H1 (cell line): ENCODE data around the gene PRR20C. TPM values are rescaled to one million over a fixed set of nuclear protein-coding genes. Genes with fewer than 3 reads are reported as not detected.

Experiments used
- CTCF ChIA-PET: fragments of 300-600 bp; sonication (Branson Sonifier 250); formaldehyde crosslinking; loops from one replicate; lab custom pipeline; 2021; ENCODE audit not compliant: partially characterized antibody; lab: Charles Lee
- POLR2A ChIA-PET: fragments of 300-600 bp; sonication (Branson Sonifier 250); formaldehyde crosslinking; loops from one replicate; lab custom pipeline; 2021; ENCODE audit warnings: inconsistent platforms; ENCODE audit not compliant: partially characterized antibody; lab: Charles Lee
- DNase-seq, 2 experiments: peaks; one replicate each; pipeline versions ENCODE4 v3.0.0 to v3.0.0-alpha.2; 2010 to 2022; ENCODE audit warnings: low spot score in 2 of 2, low read depth in 1 of 2, mixed read lengths in 1 of 2
- FAIRE-seq: peaks from 2 replicates; lab custom pipeline; 2011; peaks lifted over from hg19 to GRCh38; lab: Jason Lieb, UNC
- H2AFZ ChIP-seq: 2 replicates; pipeline ENCODE4 v1.8.1; 2012; ENCODE audit warnings: low read length, inconsistent platforms
- H2AK5ac ChIP-seq: 2 replicates; pipeline ENCODE4 v1.6.1; 2013; ENCODE audit warnings: low read depth, low read length
- H2BK120ac ChIP-seq: replicated peaks from 2 replicates; pipeline ENCODE3; 2013; ENCODE audit warnings: low read depth, low read length, inconsistent platforms
- H2BK12ac ChIP-seq: 2 replicates; pipeline ENCODE4 v1.6.1; 2013; ENCODE audit warnings: low read depth, low read length
- H2BK15ac ChIP-seq: 2 replicates; pipeline ENCODE4 v1.6.1; 2013; ENCODE audit warnings: low read length
- H2BK20ac ChIP-seq: 2 replicates; pipeline ENCODE4 v1.6.1; 2013; ENCODE audit warnings: low read length
- H2BK5ac ChIP-seq: 2 replicates; pipeline ENCODE4 v1.6.1; 2013; ENCODE audit warnings: low read depth, low read length
- H3K14ac ChIP-seq: 2 replicates; pipeline ENCODE4 v1.6.1; 2013; ENCODE audit warnings: inconsistent platforms; ENCODE audit not compliant: insufficient read length
- H3K18ac ChIP-seq: 2 replicates; pipeline ENCODE4 v1.6.1; 2013; ENCODE audit warnings: low read length; ENCODE audit errors: extremely low read depth
- H3K23ac ChIP-seq: 2 replicates; pipeline ENCODE4 v1.6.1; 2013; ENCODE audit warnings: inconsistent platforms; ENCODE audit not compliant: insufficient read length
- H3K23me2 ChIP-seq: 2 replicates; pipeline ENCODE4 v1.6.1; 2013; ENCODE audit warnings: low read depth, low read length
- H3K27ac ChIP-seq: 2 replicates; pipeline ENCODE4 v1.6.1; 2011; ENCODE audit warnings: low read depth, low read length, inconsistent platforms
- H3K27me3 ChIP-seq, 4 experiments: replicated peaks in 1 of 4; 1 replicate in 1 of 4; 2 replicates in 3 of 4; pipeline versions ENCODE4 v1.6.1 to v1.8.1; 2011 to 2013; ENCODE audit warnings: low read length in 3 of 4, mild to moderate bottlenecking in 3 of 4, inconsistent platforms in 2 of 4, mixed read lengths in 2 of 4, moderate library complexity in 1 of 4; ENCODE audit not compliant: control insufficient read depth in 3 of 4, insufficient read depth in 3 of 4; ENCODE audit errors: extremely low read depth in 1 of 4
- H3K36me3 ChIP-seq, 4 experiments: 2 replicates each; pipeline versions ENCODE4 v1.6.1 to v1.8.1; 2011 to 2013; ENCODE audit warnings: mild to moderate bottlenecking in 4 of 4, low read length in 3 of 4, moderate library complexity in 2 of 4, control low read depth in 1 of 4, inconsistent platforms in 1 of 4; ENCODE audit not compliant: insufficient read depth in 4 of 4, control insufficient read depth in 2 of 4
- H3K4ac ChIP-seq: replicated peaks from 2 replicates; pipeline ENCODE3; 2013; ENCODE audit warnings: low read length, low read depth, mixed read lengths, inconsistent platforms; ENCODE audit not compliant: insufficient read length
- H3K4me1 ChIP-seq, 4 experiments: replicated peaks in 1 of 4; 1 replicate in 1 of 4; 2 replicates in 3 of 4; pipeline versions ENCODE4 v1.6.1 to v1.8.1; 2011 to 2013; ENCODE audit warnings: low read length in 3 of 4, inconsistent platforms in 2 of 4, mixed read lengths in 1 of 4; ENCODE audit not compliant: insufficient read depth in 4 of 4, control insufficient read depth in 3 of 4
- H3K4me2 ChIP-seq, 2 experiments: 2 replicates each; pipeline versions ENCODE4 v1.6.1 to v1.8.1; 2011 to 2013; ENCODE audit warnings: low read depth in 2 of 2, low read length in 2 of 2, control low read depth in 1 of 2, inconsistent platforms in 1 of 2, mild to moderate bottlenecking in 1 of 2; ENCODE audit not compliant: insufficient read depth in 1 of 2
- H3K4me3 ChIP-seq, 4 experiments: fragments of 200-600, 300-600 bp in 1 of 4; sonication (generic), shearing (Covaris generic), sonication (Bioruptor Twin) in 1 of 4; 2 replicates each; pipeline versions ENCODE4 v1.5.1 to v1.8.1; 2011 to 2016; ENCODE audit warnings: low read length in 4 of 4, low read depth in 3 of 4, control low read depth in 2 of 4, inconsistent platforms in 2 of 4, mild to moderate bottlenecking in 2 of 4, mixed read lengths in 1 of 4, moderate library complexity in 1 of 4; ENCODE audit not compliant: insufficient read depth in 2 of 4; ENCODE audit errors: extremely low read depth in 1 of 4
- H3K56ac ChIP-seq: replicated peaks from 2 replicates; pipeline ENCODE3; 2013; ENCODE audit warnings: low read depth, mild to moderate bottlenecking, mixed read lengths, low read length, inconsistent platforms; ENCODE audit not compliant: insufficient read length
- H3K79me1 ChIP-seq: 2 replicates; pipeline ENCODE4 v1.6.1; 2013; ENCODE audit warnings: low read depth, low read length, control low read depth
- H3K79me2 ChIP-seq, 2 experiments: 2 replicates each; pipeline versions ENCODE4 v1.6.1 to v1.8.1; 2012 to 2013; ENCODE audit warnings: low read length in 2 of 2, mild to moderate bottlenecking in 2 of 2, inconsistent platforms in 1 of 2; ENCODE audit not compliant: insufficient read depth in 2 of 2, control insufficient read depth in 1 of 2
- H3K9ac ChIP-seq, 4 experiments: replicated peaks in 1 of 4; 1 replicate in 1 of 4; 2 replicates in 3 of 4; pipeline versions ENCODE4 v1.6.1 to v1.8.1; 2011 to 2013; ENCODE audit warnings: low read depth in 3 of 4, low read length in 3 of 4, control low read depth in 2 of 4, mild to moderate bottlenecking in 2 of 4, moderate library complexity in 2 of 4, inconsistent platforms in 1 of 4; ENCODE audit errors: extremely low read depth in 1 of 4
- H3K9me3 ChIP-seq, 2 experiments: 2 replicates each; pipeline versions ENCODE4 v1.6.1 to v1.8.1; 2012 to 2013; ENCODE audit warnings: mild to moderate bottlenecking in 2 of 2, moderate library complexity in 2 of 2, control low read depth in 1 of 2, inconsistent platforms in 1 of 2, low read depth in 1 of 2, low read length in 1 of 2, mixed read lengths in 1 of 2; ENCODE audit not compliant: insufficient read depth in 2 of 2
- H4K20me1 ChIP-seq, 2 experiments: replicated peaks in 1 of 2; 2 replicates each; pipeline versions ENCODE3 to v1.8.1; 2011 to 2013; ENCODE audit warnings: inconsistent platforms in 2 of 2, low read length in 2 of 2, mild to moderate bottlenecking in 1 of 2; ENCODE audit not compliant: insufficient read depth in 2 of 2, control insufficient read depth in 1 of 2
- H4K5ac ChIP-seq: 2 replicates; pipeline ENCODE4 v1.6.1; 2013; ENCODE audit warnings: low read length, low read depth, mixed read lengths, inconsistent platforms; ENCODE audit not compliant: insufficient read length
- H4K8ac ChIP-seq: 2 replicates; pipeline ENCODE4 v1.8.0; 2013; ENCODE audit warnings: mild to moderate bottlenecking, moderate library complexity, low read length, inconsistent platforms; ENCODE audit not compliant: insufficient read depth; ENCODE audit errors: extremely low read depth
- H4K91ac ChIP-seq: replicated peaks from 2 replicates; pipeline ENCODE3; 2013; ENCODE audit warnings: low read length, mixed read lengths, inconsistent platforms; ENCODE audit not compliant: insufficient read length
- BRCA1 ChIP-seq: IDR thresholded peaks from 2 replicates; pipeline ENCODE4 v1.6.1; 2012; ENCODE audit warnings: low read depth, low read length, improper control_type of control experiment
- CBX5 ChIP-seq: fragments of 300-800, 300-1000 bp; sonication (generic); IDR thresholded peaks from 2 replicates; pipeline ENCODE4 v1.7.1; 2016; ENCODE audit warnings: antibody characterized with exemption, low read length, low read depth
- CBX8 ChIP-seq: fragments of 300-800, 300-1000 bp; sonication (generic); IDR thresholded peaks from 2 replicates; pipeline ENCODE4 v1.7.1; 2016; ENCODE audit warnings: low read depth, low read length, borderline replicate concordance
- CHD1 ChIP-seq: IDR thresholded peaks from 2 replicates; pipeline ENCODE4 v1.6.1; 2012; ENCODE audit warnings: low read depth, low read length, improper control_type of control experiment
- CHD2 ChIP-seq: IDR thresholded peaks from 2 replicates; pipeline ENCODE4 v1.6.1; 2012; ENCODE audit warnings: low read length, improper control_type of control experiment
- EP300 ChIP-seq, 2 experiments: IDR thresholded peaks; 1 replicate in 1 of 2; 2 replicates in 1 of 2; pipeline ENCODE4 v1.6.1; 2011 to 2012; ENCODE audit warnings: low read depth in 2 of 2, low read length in 2 of 2, mild to moderate bottlenecking in 2 of 2, borderline replicate concordance in 1 of 2, inconsistent platforms in 1 of 2, moderate library complexity in 1 of 2
- FOSL1 ChIP-seq: IDR thresholded peaks from 2 replicates; pipeline ENCODE4 v1.6.1; 2011; ENCODE audit warnings: mild to moderate bottlenecking, low read depth, low read length, moderate library complexity; ENCODE audit not compliant: insufficient read depth
- KDM5A ChIP-seq: fragments of 200-600 bp; IDR thresholded peaks from 2 replicates; pipeline ENCODE4 v1.7.1; 2012; ENCODE audit warnings: mild to moderate bottlenecking, low read length, inconsistent platforms, mixed read lengths
- NRF1 ChIP-seq: IDR thresholded peaks from 2 replicates; pipeline ENCODE4 v1.6.1; 2011; ENCODE audit warnings: mild to moderate bottlenecking, low read depth, low read length, improper control_type of control experiment
- RNF2 ChIP-seq: fragments of 200-900, 300-1000 bp; sonication (generic); IDR thresholded peaks from 2 replicates; pipeline ENCODE4 v1.7.1; 2016; ENCODE audit warnings: borderline replicate concordance, low read depth, mild to moderate bottlenecking, antibody characterized with exemption, low read length; ENCODE audit not compliant: poor library complexity, severe bottlenecking; ENCODE audit errors: missing control alignments
- RXRA ChIP-seq: IDR thresholded peaks from 2 replicates; pipeline ENCODE4 v1.6.1; 2011; ENCODE audit warnings: low read depth, mild to moderate bottlenecking, low read length, moderate library complexity; ENCODE audit not compliant: insufficient read depth
- SP1 ChIP-seq: IDR thresholded peaks from 2 replicates; pipeline ENCODE4 v1.6.1; 2011; ENCODE audit warnings: low read depth, low read length
- SP2 ChIP-seq: IDR thresholded peaks from 2 replicates; pipeline ENCODE4 v1.6.1; 2012; ENCODE audit warnings: mild to moderate bottlenecking, low read length, inconsistent platforms
- SUZ12 ChIP-seq: fragments of 200-600 bp; sonication (generic); IDR thresholded peaks from 2 replicates; pipeline ENCODE4 v1.6.1; 2012; ENCODE audit warnings: mild to moderate bottlenecking, inconsistent platforms, low read length, moderate library complexity, mixed read lengths
- WGBS, 2 experiments: shearing (Covaris generic) in 1 of 2; methylation state at CpG; one replicate each; pipeline versions ENCODE4 v1.1.6 to v1.1.7; 2013 to 2015; ENCODE audit warnings: low lambda C conversion rate in 2 of 2, mixed read lengths in 2 of 2, inconsistent platforms in 1 of 2, low coverage in 1 of 2, missing lambda C conversion rate in 1 of 2; ENCODE audit not compliant: insufficient replicate concordance in 2 of 2, insufficient coverage in 1 of 2, insufficient read length in 1 of 2; ENCODE audit errors: extremely low coverage in 1 of 2, missing lambda C conversion rate in 1 of 2; 5-methylcytosine and 5-hydroxymethylcytosine counted together
- polyA plus RNA-seq, 7 experiments: library from polyadenylated mRNA; depleted of rRNA in 3 of 7; stranded (reverse) in 5 of 7; unstranded in 2 of 7; fragments of >200 nt in 5 of 7; fragments of 200-250 nt in 2 of 7; gene quantifications; 1 replicate in 5 of 7; 2 replicates in 1 of 7; 4 replicates in 1 of 7; pipeline versions ENCODE4 v1.2.1 to v1.2.3, GENCODE V29; 2011 to 2013; ENCODE audit warnings: missing spikeins in 2 of 7, mixed read lengths in 2 of 7
- total RNA-seq: library from RNA; stranded (reverse); fragmentation: NEBNext Ultra II Directional; extraction: Animal tissue kit (Norgen Biotek cat#: 25700); gene quantifications from 2 replicates; pipeline ENCODE4 v1.2.1, GENCODE V29; 2021
- TF ChIP-seq, protein P1 (sequence below): IDR thresholded peaks from 2 replicates; pipeline ENCODE4 v1.6.1; 2011; ENCODE audit warnings: low read depth, mild to moderate bottlenecking, low read length; ENCODE audit not compliant: insufficient read depth

Gene PRR20C
- total and polyA plus RNA-seq, 2 of the 8 experiments (the other 6 are each of a cell fraction or from before 2014, with no cell fraction given), result not detected

GRCh38 chr13:57138988-57139387, 14.9 kb upstream of the PRR20C start:
- WGBS, 2 experiments, result 87% methylated on average over 5 of the region's 5 CpGs; no CpG with 5 or more reads in 1 of the 2 experiments
- Histone ChIP-seq H3K36me3 (no peaks in the 10 kb centered on the region), H3K4me3 (no peak overlapping the region), H3K4ac (no peak overlapping the region), H3K4me2 (no peak overlapping the region), H2BK15ac (no peak overlapping the region), H2BK12ac (no peak overlapping the region), H4K20me1 (no peaks in the 10 kb centered on the region), H3K9me3 (no peaks in the 10 kb centered on the region; a peak in 1 of 4 replicates), H3K14ac (no peak overlapping the region), H3K56ac (no peak overlapping the region), H4K5ac (no peak overlapping the region), H2AFZ (no peak overlapping the region), H2BK20ac (no peak overlapping the region), H3K23ac (no peak overlapping the region), H3K27ac (no peak overlapping the region), H2BK5ac (no peak overlapping the region), H3K27me3 (no peaks in the 10 kb centered on the region), H3K79me1 (no peaks in the 10 kb centered on the region), H4K91ac (no peak overlapping the region), H4K8ac (no peak overlapping the region), H3K79me2 (no peaks in the 10 kb centered on the region), H3K4me1 (no peaks in the 10 kb centered on the region), H2BK120ac (no peak overlapping the region), H3K18ac (no peak overlapping the region), H3K9ac (no peak overlapping the region), H2AK5ac (no peak overlapping the region), H3K23me2 (no peaks in the 10 kb centered on the region)
- ChIA-PET POLR2A (no interaction called here), CTCF (no interaction called here)
- DNase-seq, result no peak
- no peak for FAIRE-seq
- TF ChIP-seq SP1, result no peak
- no peak for TF ChIP-seq CBX5
- TF ChIP-seq CBX8, result no peak
- TF ChIP-seq SUZ12, result no peak
- no peak for TF ChIP-seq SP2
- no peak for TF ChIP-seq CHD1
- no peak for TF ChIP-seq RXRA
- TF ChIP-seq NRF1, result no peak
- TF ChIP-seq, protein P1, sequence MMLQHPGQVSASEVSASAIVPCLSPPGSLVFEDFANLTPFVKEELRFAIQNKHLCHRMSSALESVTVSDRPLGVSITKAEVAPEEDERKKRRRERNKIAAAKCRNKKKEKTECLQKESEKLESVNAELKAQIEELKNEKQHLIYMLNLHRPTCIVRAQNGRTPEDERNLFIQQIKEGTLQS, result no peak
- TF ChIP-seq BRCA1, result no peak
- TF ChIP-seq KDM5A, result no peak
- no peak for TF ChIP-seq EP300 (IDR thresholded peaks at IDR 0.05; ENCODE audit: borderline replicate concordance in 1 of 2, low read depth in 2 of 2, low read length in 2 of 2)
- TF ChIP-seq CHD2, result no peak
- TF ChIP-seq FOSL1, result no peak
- TF ChIP-seq RNF2, result no peak
